ENCODE results near the gene TTC7B.

Gene TTC7B

DNA sequence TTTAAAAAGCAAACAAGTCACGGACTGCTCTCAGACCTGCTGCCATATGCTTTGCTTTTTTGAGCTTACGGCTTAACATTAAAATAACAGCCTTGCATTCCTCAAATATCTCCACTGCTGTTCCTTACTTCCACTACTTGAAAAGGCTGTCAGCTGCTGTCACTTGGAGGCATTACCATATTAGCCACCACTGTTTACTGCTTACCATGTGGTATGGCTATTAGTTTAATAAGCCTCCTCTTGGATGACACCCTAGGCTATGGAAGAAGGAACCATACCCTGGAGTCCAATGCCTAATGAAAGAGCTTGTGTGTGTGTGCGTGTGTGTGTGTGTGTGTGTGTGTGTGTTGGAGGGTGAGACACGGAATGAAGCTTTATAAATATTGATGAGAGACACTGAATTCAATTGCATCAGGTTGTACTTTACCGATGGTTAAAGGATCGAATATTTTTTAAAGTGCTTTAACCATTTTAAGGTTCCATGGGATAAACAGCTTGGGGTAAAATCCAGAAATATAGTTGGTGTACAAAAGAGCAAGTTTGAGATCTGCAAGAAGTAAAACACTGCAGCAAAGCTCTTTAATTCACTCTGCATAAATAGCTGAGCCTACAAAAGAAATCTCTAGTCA is 174.5 kb downstream of the TTC7B start:
- no peak for DNase-seq

DNA sequence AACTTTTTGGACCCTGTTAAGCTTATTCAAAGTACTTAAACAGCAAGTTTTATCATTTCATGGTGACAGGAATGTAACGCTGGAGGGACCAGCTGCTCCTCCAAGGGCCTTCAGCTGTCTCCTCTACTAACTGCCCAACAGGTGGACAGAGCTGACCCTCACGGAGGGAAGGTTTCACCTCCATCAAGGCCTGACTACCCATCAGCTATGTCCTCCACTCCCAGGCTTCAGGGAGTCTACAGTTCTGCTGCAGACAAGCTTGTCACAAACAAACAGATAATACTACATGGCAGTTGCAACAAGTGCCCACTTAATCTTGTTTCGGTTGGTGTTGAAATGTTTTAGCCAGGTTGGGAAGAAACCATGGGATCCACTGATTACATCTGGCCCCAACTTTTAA is 175.1 kb downstream of the TTC7B start:
- no peak for DNase-seq

- no peak for DNase-seq
Observed at GRCh38 chr14:90639641-90640040, 176.6 kb downstream of the TTC7B start.

- no peak for DNase-seq
Observed at GRCh38 chr14:90632871-90633270, 183.4 kb downstream of the TTC7B start.

DNA sequence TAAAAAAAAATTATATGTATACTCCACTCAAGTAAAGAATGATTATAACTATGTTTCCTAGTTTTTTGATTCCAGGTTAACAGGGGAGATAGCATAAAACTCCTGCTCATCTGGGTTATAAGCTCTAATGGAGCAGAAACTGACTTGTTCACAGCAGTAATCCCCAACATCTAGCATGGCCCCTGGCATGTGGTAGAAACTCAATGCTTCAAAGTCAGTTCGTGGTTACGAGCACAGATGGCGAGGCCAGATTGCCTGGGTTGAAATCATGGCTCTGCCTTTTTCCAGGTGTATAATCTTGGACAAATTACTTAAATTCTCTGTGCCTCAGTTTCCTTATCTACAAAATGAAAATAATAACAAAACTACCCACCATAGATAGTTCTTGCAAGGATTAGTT is 183.8 kb downstream of the TTC7B start:
- no peak for DNase-seq

- DNase-seq = peak; percentile 87 to 89
Observed at GRCh38 chr14:90630171-90630806, 185.9 kb downstream of the TTC7B start.

- DNase-seq = no peak
Observed at GRCh38 chr14:90629471-90629870, 186.8 kb downstream of the TTC7B start.

DNA sequence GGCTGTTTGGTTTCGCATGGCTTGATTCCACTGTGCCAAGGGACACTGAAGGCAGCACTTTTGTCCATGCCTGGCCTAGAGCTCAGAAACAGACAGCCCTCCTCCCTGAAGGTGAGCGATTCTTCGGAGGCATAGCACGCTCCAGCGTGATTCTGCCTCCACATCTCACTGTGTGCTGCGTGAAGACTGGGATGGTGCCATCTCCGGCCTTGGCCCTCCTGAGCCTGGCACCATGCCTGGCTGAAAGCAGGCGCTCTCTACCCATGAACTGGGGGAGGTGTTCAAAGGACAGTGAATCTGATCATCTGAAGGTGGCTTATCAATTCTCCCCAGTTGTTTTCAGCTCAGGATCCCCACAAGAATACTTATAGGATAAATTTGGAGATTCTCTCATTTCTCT is 187.4 kb downstream of the TTC7B start:
- DNase-seq = no peak

DNA sequence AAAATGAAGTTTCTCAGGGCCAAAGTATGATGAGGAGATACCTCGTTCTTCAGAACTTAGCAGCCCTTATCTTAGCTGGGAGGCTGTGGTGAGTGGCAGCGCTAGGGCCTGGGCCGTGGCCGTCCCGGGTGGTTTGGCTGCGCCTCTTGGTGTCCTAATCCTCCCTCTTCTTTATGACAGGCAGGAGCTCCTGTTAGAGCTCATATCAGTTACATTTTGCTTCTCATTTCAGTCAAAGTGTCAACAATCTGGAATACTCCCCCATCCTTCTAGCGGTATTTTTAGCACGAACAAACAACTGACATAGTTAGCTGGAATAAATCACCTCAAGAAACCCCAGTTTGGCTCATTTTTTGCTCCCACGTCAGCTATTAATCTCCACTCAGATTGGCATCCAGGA is 188.8 kb downstream of the TTC7B start:
- DNase-seq = no peak

GRCh38 chr14:90626550-90626949 is 189.7 kb downstream of the TTC7B start:
- DNase-seq = no peak

DNA sequence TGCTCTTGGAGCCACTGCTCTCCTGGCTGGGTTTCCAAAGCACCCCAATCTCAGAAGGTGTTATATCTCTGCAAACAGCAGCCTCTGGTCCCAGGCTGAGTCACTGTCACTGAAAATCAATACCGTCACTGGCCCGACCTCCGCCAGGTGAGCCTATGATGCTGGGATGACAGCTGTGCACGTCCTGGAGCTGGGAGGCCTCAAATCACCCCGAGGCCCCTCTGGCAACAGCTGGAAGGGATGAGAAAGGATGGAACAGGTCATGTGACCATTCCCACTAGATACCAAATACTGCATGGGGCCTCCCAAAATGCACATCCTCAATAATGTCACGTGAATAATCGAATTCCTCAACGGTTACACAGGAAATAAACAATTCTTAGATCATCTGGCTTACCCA is 190.8 kb downstream of the TTC7B start:
- DNase-seq = no peak

DNA sequence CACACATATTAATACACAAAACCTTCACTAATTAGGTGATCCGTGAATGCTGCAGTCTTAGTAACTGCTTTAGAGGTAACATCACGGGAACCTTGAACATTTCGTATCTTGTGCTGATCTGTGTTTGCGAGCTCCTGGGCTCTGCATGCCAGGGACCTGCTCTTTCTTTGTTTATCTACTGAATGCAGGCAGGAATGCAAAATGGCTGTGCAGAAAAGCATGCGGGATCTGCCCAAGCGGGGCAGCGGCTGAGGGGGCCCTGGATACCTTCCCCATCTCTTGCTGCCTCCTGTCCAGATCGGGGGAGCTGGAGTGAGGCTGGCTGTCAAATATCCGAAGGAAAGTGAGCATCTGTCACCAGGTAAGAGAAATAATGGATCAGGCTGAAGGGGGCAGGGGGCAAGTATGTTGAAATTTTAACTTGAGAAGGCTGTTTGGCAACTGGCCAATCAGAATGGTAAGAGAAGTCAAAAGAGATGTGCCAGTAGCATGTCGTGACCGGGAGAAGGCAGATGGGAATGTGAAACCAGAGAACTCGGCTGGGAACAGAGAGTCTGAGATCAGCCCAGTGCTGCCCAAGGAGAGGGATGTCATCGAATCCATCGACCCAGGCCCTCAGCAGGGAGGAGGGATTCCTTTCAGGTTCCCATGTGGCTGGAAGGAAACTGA is 191.4 kb downstream of the TTC7B start:
- DNase-seq = no peak

DNA sequence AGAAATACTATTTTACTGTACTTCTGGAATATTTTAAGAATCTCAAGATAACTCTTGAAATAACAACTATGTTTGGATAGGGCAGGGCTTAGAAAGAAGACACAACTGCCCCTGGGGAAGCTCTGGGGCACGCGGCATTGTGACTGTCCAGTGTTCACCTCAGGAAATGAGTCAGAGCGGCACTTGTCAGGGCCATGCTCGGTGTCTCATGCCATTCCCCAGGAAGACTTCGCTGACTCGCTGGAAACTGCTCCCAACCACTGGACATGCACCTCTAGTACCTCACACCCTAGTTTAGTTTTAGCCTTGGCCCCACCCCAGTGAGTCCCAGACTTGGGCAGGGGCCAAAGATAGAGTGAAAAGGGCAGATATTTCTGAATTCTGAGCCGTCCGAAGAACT is 192.0 kb downstream of the TTC7B start:
- DNase-seq = no peak

DNA sequence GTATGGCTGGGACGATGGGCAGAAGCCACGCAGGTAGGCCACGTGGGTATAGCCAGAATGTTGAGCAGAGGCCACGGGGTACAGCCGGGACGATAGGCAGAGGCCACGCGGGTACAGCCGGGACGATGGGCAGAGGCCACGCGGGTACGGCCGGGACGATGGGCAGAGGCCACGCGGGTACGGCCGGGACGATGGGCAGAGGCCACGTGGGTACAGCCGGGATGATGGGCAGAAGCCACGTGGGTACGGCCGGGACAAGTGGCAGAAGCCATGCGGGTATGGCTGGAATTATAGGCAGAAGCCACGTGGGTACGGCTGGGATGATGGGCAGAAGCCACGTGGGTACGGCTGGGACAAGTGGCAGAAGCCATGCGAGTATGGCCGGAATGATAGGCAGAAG is 195.0 kb downstream of the TTC7B start:
- DNase-seq = no peak

DNA sequence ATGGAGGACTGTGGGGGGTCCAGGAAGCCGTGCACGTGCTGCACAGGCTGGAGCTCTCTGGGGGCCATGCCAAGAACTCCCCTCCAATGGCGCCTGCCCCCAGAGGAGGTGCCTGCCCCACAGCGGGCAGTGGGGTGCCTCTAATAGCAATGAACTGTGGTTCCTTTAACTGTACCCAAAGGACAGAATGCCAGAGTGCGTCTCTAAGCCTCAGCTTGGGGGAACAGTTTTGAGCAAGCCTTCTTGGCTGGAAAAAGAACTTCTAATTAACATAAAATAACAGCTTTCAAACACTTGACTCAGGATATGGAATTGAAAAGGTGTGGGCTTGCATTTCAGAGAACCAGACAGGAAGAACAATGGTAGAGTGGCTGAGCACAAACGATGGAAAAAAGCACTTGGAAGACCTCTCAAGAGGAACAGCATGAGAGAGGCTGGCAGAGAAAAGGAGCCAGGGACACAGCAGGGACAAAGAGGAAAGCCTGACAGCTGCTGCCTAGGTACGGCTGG is 195.6 kb downstream of the TTC7B start:
- DNase-seq = no peak

DNA sequence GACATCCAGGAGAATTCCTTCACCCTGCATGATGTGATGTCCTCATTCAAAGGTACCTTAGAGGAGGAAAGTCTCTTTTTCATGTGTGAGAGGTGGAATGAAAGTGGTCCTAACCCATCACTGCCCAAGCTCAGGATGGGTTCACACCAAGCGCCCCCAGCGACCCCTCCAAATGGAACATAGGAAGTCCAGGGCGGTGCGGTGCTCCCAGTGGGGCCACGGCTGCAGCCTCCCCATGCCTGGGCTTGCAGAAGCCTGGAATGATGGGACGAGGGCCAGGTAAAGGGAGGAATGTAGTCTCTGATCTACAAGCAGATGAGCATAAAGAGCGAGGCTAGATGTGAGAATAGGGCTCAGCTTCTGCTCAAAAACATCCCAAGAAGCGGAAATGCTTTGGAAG is 196.3 kb downstream of the TTC7B start:
- DNase-seq = no peak

DNA sequence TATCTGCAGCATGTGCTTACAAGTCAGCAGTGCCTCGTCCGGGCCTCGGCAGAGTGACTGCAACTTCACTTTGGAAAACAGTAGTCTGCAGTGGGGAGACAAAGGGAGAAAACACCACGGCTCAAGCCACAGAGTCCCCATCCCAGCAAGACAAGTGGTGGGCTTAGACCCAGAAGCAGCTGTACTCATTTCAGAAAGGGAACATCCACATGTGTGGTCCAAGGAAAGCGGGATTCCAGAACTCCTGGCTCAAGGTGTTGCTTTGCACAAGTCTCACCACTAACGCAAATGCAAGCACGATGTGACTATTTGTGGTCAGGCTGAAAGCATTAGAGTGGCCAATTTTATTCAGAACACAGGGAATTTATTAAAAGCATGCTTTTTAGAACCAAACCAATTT is 198.3 kb downstream of the TTC7B start:
- DNase-seq = no peak

GRCh38 chr14:90616881-90617280 is 199.3 kb downstream of the TTC7B start:
- DNase-seq = no peak

DNA sequence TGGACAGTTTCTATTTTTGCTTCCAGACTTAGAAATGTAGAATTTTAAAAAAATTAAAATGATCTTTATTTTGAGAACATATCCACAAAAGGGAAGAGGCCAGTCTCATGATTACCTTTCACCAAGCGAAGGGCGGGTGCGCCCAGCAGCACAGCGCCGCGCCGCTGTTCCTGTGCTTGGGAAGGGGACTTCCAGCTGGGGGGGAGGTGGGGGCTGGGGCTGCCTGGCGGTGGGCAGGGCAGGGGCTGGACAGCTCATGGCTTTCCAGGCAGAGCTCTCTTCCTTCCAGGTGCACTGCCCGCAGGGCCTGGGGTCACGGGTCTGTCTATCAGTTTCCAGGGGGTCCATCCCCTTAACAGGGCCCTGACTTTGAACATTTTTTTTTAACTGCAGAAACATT is 199.9 kb downstream of the TTC7B start:
- DNase-seq = no peak

DNA sequence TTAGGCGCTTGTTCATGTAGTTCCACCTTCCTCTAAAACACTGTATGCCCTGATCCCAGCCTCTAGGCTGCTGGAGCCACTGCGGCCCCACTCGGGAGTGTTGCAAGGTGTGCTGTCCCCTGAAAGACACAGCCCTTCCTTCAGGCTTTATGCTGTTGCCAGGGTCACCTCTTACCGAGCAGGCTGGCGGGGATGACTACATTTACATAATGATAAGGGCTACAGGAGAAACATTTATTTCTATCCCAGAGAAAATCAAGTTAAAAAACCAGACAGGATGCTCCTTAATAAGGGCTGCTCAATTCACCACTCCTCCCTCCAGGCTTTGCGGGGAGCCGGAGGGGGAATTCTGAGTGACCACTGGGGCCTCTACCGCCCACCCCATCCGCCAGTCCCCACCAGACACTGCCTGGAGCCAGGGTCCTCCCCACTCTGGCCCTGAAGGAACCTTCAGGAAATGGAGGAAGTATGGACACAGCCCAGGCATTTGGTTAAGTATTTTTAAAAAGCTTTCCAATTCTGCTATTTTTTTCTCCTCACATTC is 200.6 kb downstream of the TTC7B start:
- DNase-seq = no peak

DNA sequence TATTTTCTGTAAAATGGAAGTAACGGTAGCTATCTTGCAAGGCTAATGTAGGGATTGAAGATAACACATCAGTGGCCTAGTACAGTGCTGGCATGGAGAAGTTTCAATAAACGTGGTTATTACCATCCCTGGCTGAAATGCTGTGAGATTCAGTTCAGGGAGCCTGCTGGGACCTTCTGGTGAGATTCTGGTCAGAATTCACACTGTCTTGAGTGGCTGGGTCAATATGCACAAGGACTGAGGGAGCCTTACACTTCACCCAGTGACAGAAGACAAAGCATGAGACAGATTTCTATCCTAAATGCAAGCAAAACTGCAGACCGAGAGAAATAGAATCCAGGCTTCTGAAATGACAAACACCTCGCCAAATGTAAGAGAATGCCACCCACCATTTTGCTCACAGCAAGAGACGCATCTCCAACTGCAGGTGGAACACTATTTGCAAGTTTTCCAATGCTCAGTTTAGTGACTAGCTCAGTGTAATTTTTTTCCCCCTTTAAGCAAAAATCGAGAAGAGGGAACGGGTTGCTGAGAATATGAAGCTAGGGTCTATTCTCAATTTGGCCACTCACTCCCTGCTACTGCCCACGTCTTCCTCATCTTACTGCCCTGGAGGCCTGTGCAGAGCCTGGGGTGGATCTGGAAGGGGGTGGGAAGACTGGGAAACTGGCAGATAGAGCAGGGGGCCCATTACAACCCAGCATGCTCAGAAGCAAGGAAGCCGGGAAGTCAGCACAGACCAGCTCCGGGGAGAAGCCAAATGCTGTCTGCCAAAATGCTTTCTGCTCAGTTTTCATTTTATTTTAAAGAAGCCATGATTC is 201.3 kb downstream of the TTC7B start:
- no peak for DNase-seq

DNA sequence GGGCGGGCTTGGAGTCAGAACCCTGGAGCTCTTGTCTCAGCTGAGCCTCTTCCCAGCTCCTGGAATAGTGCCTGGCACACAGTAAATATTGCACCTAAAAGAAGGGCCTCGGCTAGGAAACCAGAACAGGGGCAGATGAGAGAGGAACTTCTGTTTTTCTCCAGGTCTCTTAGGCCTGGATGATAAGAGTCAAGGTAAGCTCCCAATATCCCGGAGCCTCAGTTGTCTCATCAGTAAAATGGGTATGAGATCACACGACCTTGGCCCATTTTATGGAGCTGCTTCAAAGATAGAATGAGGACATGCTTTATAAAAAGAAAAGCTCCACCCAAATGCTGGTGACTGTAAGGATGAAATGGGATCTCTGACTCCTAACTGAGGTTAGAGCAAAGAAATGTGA is 202.2 kb downstream of the TTC7B start:
- no peak for DNase-seq

GRCh38 chr14:90613453-90613852 is 202.8 kb downstream of the TTC7B start:
- no peak for DNase-seq
